ENCODE data around the gene RNF144B.

The RNF144B gene

DNA sequence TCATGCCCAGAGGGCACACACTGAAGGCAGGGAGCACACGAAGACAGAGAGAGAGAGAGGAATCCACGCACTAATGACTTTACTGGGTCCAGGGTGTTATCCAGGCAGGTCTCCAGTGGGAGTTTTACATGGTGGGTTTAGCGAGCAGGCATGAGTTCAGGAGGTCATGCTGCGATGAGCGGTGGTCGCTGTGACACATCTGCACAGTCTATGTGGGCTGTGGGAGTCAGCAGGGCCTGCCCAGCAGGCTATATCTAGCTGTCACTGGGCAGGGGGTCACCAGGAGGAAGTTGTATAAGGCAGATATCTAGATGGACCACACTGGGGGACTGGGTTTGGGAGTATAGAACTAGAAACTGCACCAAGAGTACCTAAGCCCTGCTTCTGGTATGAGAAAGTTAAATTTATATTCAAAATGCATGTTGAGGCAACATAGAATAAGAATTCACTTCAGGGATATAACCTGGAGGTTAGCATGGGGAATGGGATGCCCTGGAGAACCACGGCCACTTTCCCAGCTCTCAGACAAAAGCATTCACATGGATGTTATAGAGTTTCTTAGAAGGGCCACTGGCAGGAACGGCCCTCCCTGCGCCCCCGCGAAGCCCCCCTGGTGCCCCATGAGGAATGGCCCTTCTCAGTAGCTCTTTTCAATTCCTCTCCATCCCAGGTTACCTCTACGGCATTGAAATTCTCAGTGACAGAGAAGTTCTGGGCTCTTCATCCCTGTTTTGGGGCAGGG is 113.9 kb downstream of the RNF144B start:
- no peaks in the 10 kb centered on the region for H3K9me3 ChIP-seq (ENCODE audit: insufficient read depth, low read depth, low read length)
- no peak overlapping the region for H3K4me3 ChIP-seq (ENCODE audit: low read length)
- no peak overlapping the region for H3K27ac ChIP-seq (ENCODE audit: low read depth, low read length)
- H3K36me3 ChIP-seq (ENCODE audit: insufficient read depth, low read length), result no peaks in the 10 kb centered on the region
- H3K9ac ChIP-seq (ENCODE audit: low read depth, low read length), result no peak overlapping the region
- WGBS, result 92% methylated on average over 12 of the region's 12 CpGs
- no peaks in the 10 kb centered on the region for H3K27me3 ChIP-seq (ENCODE audit: insufficient read depth, low read length)
- no peaks in the 10 kb centered on the region for H3K4me1 ChIP-seq (ENCODE audit: insufficient read depth, low read length)

GRCh38 chr6:18501663-18502013 is 114.5 kb downstream of the RNF144B start:
- Histone ChIP-seq H3K9ac (ENCODE audit: low read depth, low read length) (no peak overlapping the region), H3K27ac (ENCODE audit: low read depth, low read length) (no peak overlapping the region), H3K4me1 (ENCODE audit: insufficient read depth, low read length) (no peaks in the 10 kb centered on the region), H3K4me3 (ENCODE audit: low read length) (no peak overlapping the region), H3K9me3 (ENCODE audit: insufficient read depth, low read depth, low read length) (no peaks in the 10 kb centered on the region), H3K27me3 (ENCODE audit: insufficient read depth, low read length) (no peaks in the 10 kb centered on the region), H3K36me3 (ENCODE audit: insufficient read depth, low read length) (no peaks in the 10 kb centered on the region)
- 84% methylated on average over 4 of the region's 4 CpGs for WGBS

DNA sequence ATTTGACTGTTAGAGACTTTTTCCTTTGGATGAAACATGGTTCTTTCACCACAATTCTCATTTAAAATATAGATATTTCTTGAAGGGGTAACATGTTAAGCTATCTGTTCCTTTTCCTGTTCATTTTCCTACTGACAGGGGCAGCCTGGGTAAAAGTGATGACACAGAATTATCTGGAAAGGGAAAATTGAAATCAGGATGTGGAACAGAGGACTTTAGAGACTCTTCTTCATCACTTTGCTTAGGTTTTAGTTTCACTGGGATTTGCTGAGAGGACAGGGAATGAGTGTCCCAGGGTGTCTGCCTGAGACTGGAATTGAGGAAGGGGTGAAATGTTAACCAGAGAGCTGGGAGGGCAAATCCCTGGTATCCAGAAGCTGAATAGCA is 116.0 kb downstream of the RNF144B start:
- Histone ChIP-seq H3K36me3 (ENCODE audit: insufficient read depth, low read length) (no peaks in the 10 kb centered on the region), H3K27me3 (ENCODE audit: insufficient read depth, low read length) (no peaks in the 10 kb centered on the region), H3K4me3 (ENCODE audit: low read length) (no peak overlapping the region), H3K27ac (ENCODE audit: low read depth, low read length) (no peak overlapping the region), H3K9me3 (ENCODE audit: insufficient read depth, low read depth, low read length) (no peaks in the 10 kb centered on the region), H3K9ac (ENCODE audit: low read depth, low read length) (no peak overlapping the region), H3K4me1 (ENCODE audit: insufficient read depth, low read length) (no peaks in the 10 kb centered on the region)

DNA sequence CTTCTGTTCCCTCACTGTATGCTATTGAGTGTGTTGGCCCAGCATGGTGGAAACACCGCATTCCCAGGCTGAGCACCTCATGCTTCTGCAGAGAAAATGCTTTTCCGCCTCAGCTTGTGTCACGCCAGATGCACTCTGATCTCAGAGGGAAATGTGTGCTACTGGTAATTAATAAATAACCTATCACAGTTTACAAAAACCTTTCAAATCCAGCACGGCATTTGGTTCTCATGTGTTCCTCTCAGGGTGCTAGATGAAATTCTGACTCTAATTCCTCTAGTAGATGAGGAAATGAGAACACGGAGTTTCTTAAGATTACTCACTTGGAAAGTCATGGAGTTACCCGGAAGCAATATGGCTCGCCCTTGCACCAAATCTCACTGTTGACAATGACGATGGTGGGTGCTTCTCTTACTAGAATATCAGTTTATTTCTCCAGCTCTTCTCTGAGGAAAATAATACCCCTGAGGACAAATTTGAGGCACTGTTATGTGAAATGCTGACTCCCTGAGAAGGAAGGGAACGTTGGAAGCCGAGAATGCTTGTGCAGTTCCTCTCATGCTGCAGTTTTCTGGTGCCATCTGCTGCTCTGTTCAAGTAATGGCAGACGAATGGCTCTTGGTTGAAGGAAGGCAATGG is 116.6 kb downstream of the RNF144B start:
- Histone ChIP-seq H3K36me3 (ENCODE audit: insufficient read depth, low read length) (no peaks in the 10 kb centered on the region), H3K4me3 (ENCODE audit: low read length) (no peak overlapping the region), H3K4me1 (ENCODE audit: insufficient read depth, low read length) (no peaks in the 10 kb centered on the region), H3K27ac (ENCODE audit: low read depth, low read length) (no peak overlapping the region), H3K9me3 (ENCODE audit: insufficient read depth, low read depth, low read length) (no peaks in the 10 kb centered on the region), H3K27me3 (ENCODE audit: insufficient read depth, low read length) (no peaks in the 10 kb centered on the region), H3K9ac (ENCODE audit: low read depth, low read length) (no peak overlapping the region)
- 59% methylated on average over 11 of the region's 11 CpGs for WGBS

- Histone ChIP-seq H3K27me3 (ENCODE audit: insufficient read depth, low read length) (no peaks in the 10 kb centered on the region), H3K9ac (ENCODE audit: low read depth, low read length) (no peak overlapping the region), H3K4me1 (ENCODE audit: insufficient read depth, low read length) (no peaks in the 10 kb centered on the region), H3K9me3 (ENCODE audit: insufficient read depth, low read depth, low read length) (no peaks in the 10 kb centered on the region), H3K36me3 (ENCODE audit: insufficient read depth, low read length) (no peaks in the 10 kb centered on the region), H3K4me3 (ENCODE audit: low read length) (no peak overlapping the region), H3K27ac (ENCODE audit: low read depth, low read length) (no peak overlapping the region)
- WGBS, result 75% methylated on average over 2 of the region's 2 CpGs
Observed at GRCh38 chr6:18504232-18504596, 117.1 kb downstream of the RNF144B start.

DNA sequence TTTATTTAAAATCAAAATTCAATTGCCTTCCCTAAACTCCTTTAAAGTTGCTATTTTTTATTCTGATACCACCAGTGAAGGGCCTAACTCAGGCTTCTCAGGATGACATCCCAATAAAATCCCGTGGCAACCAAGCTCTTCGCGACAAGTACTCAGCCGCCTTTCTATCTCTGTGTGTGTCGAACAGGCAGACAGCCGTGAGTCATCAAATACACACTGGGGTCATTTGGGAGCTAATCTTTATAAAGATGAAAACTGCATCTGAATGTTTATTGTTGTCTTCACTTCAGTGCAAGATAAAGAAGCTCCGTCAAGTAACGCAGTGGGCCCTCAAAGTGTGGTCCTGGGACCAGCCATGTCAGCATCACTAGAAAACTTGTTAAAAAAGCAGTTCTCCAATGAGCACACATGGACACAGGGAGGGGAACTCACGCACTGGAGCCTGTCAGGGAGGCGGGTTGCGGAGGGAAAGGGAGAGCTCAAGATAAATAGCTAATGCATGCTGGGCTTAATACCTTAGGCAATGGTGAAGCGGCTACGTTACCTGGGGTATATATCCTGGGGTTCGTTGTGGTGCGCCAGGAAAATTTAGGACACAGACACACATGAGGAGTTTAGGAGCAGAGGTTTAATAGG is 119.3 kb downstream of the RNF144B start:
- Histone ChIP-seq H3K27me3 (ENCODE audit: insufficient read depth, low read length) (no peaks in the 10 kb centered on the region), H3K4me3 (ENCODE audit: low read length) (no peak overlapping the region), H3K27ac (ENCODE audit: low read depth, low read length) (no peak overlapping the region), H3K4me1 (ENCODE audit: insufficient read depth, low read length) (no peaks in the 10 kb centered on the region), H3K9ac (ENCODE audit: low read depth, low read length) (no peak overlapping the region), H3K9me3 (ENCODE audit: insufficient read depth, low read depth, low read length) (no peaks in the 10 kb centered on the region), H3K36me3 (ENCODE audit: insufficient read depth, low read length) (no peaks in the 10 kb centered on the region)
- 91% methylated on average over 15 of the region's 15 CpGs for WGBS

DNA sequence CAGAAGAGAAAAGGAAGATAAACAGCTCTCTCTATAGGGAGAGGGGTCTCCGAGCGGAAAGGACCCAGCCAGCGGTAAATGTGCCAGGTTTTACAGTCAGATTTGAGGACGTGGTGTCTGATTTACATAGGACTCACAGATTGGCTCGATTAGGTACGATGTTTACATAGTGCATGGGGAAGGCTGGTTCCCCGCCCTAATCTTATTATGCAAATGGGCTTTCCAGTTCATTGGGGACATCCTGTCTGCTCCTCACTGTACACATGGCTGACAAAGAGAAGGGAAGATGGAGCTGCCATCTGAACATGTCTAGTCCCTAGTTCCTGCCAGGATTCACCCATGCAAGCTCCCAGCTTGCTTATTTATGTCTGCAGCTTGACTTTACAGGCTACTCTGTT is 119.9 kb downstream of the RNF144B start:
- Histone ChIP-seq H3K27me3 (ENCODE audit: insufficient read depth, low read length) (no peaks in the 10 kb centered on the region), H3K4me3 (ENCODE audit: low read length) (no peak overlapping the region), H3K9ac (ENCODE audit: low read depth, low read length) (no peak overlapping the region), H3K4me1 (ENCODE audit: insufficient read depth, low read length) (no peaks in the 10 kb centered on the region), H3K27ac (ENCODE audit: low read depth, low read length) (no peak overlapping the region), H3K9me3 (ENCODE audit: insufficient read depth, low read depth, low read length) (no peaks in the 10 kb centered on the region), H3K36me3 (ENCODE audit: insufficient read depth, low read length) (no peaks in the 10 kb centered on the region)
- 85% methylated on average over 7 of the region's 7 CpGs for WGBS

DNA sequence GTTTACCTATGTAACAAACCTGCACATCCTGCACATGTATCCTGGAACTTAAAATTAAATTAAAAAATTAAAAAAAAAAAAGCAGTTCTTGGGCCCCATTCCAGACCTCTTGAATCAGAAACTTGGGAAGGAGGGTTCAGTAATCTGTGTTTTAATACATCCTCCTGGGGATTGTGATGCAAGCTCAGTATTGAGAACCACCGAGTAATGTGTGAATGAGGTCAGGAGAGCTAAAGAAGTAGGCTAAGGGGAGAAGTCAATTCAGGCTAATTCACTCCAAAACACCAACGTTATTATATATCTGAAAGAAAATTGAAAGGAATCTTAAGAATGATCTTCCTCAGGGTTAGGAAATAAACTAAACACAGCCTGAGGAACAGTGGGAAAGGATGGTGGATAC is 120.4 kb downstream of the RNF144B start:
- Histone ChIP-seq H3K27me3 (ENCODE audit: insufficient read depth, low read length) (no peaks in the 10 kb centered on the region), H3K4me1 (ENCODE audit: insufficient read depth, low read length) (no peaks in the 10 kb centered on the region), H3K9me3 (ENCODE audit: insufficient read depth, low read depth, low read length) (no peaks in the 10 kb centered on the region), H3K9ac (ENCODE audit: low read depth, low read length) (no peak overlapping the region), H3K4me3 (ENCODE audit: low read length) (no peak overlapping the region), H3K36me3 (ENCODE audit: insufficient read depth, low read length) (no peaks in the 10 kb centered on the region), H3K27ac (ENCODE audit: low read depth, low read length) (no peak overlapping the region)
- 89% methylated on average over 1 of the region's 2 CpGs for WGBS

DNA sequence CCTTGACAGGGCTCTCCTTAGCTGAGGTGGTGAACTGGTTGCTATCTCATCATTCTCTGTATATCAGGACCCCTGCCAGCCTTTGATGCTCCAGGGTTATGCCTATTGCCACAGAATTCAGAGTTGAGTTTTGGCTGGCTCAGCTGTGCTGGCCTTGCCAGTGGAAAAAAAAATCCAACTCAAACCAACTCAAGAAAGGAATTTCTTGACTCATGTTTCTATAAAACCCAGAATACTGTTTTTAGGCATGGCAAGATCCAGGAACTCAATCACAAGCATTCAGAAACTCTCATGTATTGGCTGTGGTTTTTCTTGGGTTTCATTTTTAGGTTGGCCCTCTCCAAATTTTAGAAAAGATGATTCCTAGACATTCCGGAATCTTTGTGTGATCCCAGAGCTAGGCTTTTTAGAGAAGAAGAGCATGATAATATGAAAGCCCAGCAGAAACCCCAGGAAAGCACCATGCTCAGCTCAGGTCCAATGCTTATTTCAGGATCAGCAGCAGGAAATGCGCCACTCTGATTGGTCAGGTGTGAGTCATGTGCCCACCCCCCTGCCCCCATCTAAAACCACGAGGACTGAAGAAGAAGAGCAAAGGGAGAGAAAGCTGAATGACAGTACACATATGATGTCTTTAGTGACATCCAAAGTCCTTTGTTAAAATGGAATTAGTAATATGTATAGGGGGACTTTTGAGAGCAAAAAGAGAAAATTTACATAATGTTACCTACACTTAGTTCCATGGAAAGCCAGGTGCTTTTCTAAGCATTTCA is 122.9 kb downstream of the RNF144B start:
- H3K27me3 ChIP-seq (ENCODE audit: insufficient read depth, low read length), result no peaks in the 10 kb centered on the region
- H3K4me1 ChIP-seq (ENCODE audit: insufficient read depth, low read length), result no peaks in the 10 kb centered on the region
- H3K36me3 ChIP-seq (ENCODE audit: insufficient read depth, low read length), result no peaks in the 10 kb centered on the region
- WGBS, result 88% methylated on average over 3 of the region's 3 CpGs
- H3K4me3 ChIP-seq (ENCODE audit: low read length), result no peak overlapping the region
- no peak overlapping the region for H3K9ac ChIP-seq (ENCODE audit: low read depth, low read length)
- H3K9me3 ChIP-seq (ENCODE audit: insufficient read depth, low read depth, low read length), result no peaks in the 10 kb centered on the region
- H3K27ac ChIP-seq (ENCODE audit: low read depth, low read length), result no peak overlapping the region

DNA sequence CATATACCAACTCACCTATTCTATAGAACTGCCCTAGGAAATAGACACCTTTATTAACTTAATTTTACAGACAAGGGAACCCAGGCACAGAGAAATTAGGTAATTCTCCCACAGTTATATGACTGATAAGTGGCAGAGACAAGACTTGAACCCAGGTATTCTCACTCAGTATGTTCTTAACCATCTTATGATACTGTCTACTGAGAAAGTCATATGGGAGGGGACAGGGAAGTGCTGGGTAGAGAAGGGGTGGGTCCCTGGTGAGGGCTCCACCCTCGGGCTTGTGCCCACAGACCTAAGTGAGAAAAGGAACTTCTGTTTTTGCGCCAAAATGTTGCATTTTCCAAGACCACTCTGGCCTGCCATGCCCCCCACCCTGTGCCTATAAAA is 123.5 kb downstream of the RNF144B start:
- Histone ChIP-seq H3K4me1 (ENCODE audit: insufficient read depth, low read length) (peaks cover 3% of the 10 kb centered on the region), H3K9me3 (ENCODE audit: insufficient read depth, low read depth, low read length) (no peaks in the 10 kb centered on the region), H3K27me3 (ENCODE audit: insufficient read depth, low read length) (no peaks in the 10 kb centered on the region), H3K9ac (ENCODE audit: low read depth, low read length) (no peak overlapping the region), H3K4me3 (ENCODE audit: low read length) (no peak overlapping the region), H3K27ac (ENCODE audit: low read depth, low read length) (no peak overlapping the region), H3K36me3 (ENCODE audit: insufficient read depth, low read length) (no peaks in the 10 kb centered on the region)
- 88% methylated on average over 2 of the region's 2 CpGs for WGBS

- no peak overlapping the region for H3K27ac ChIP-seq (ENCODE audit: low read depth, low read length)
- no peak overlapping the region for H3K4me3 ChIP-seq (ENCODE audit: low read length)
- H3K9ac ChIP-seq (ENCODE audit: low read depth, low read length), result no peak overlapping the region
- H3K9me3 ChIP-seq (ENCODE audit: insufficient read depth, low read depth, low read length), result no peaks in the 10 kb centered on the region
- no peaks in the 10 kb centered on the region for H3K36me3 ChIP-seq (ENCODE audit: insufficient read depth, low read length)
- WGBS, result 90% methylated on average over 8 of the region's 8 CpGs
- H3K4me1 ChIP-seq (ENCODE audit: insufficient read depth, low read length), result peaks cover 9% of the 10 kb centered on the region
- H3K27me3 ChIP-seq (ENCODE audit: insufficient read depth, low read length), result no peaks in the 10 kb centered on the region
Observed at GRCh38 chr6:18511211-18511610, 124.1 kb downstream of the RNF144B start.

Measured in HUES64 (cell line).